NCI-H146 (cell line): ENCODE measurements around the gene HLA-DPB1.

ENCODE experiments used
- DNase-seq: peaks from one replicate; lab custom pipeline; 2025; lab: John Stamatoyannopoulos, UW

The HLA-DPB1 gene

DNA sequence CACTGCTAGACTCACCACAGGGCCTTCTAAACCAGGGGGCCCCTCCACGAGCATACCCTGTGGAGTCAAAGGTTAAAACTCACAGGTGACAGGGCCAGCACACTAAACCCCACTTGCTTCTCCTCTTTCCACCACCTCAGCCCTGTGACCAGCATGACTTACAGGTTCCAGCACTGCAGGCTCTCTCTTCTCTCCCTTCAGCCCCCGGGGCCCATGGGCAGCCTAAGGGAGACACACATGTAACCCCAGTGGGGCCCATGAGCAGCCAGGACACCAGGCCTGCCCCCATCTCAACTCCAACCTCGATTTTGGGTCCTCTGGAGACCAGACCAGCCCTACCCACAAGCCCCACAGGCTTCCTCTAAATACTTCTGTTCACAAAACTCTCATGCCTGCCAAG, 28.0 kb downstream of the HLA-DPB1 start:
- no peak for DNase-seq

DNA sequence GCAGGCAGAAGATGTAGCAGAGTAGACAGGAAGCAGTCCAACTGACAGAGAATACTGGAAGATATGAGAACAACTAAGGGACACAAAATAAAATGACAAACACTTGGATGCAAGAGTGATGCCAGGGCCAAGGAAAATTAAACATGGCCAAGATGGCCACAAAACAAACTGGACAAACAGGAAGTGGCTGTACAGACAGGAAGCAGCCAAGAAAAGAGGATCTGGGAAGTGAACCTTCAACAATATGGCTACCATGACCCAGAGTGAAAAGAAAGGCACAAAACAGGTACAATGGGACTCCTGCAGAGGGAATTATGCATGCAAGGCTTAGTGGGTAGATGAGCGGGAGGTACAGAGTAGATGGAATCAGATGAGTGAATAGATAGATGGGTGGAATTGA, 29.1 kb downstream of the HLA-DPB1 start:
- no peak for DNase-seq

DNA sequence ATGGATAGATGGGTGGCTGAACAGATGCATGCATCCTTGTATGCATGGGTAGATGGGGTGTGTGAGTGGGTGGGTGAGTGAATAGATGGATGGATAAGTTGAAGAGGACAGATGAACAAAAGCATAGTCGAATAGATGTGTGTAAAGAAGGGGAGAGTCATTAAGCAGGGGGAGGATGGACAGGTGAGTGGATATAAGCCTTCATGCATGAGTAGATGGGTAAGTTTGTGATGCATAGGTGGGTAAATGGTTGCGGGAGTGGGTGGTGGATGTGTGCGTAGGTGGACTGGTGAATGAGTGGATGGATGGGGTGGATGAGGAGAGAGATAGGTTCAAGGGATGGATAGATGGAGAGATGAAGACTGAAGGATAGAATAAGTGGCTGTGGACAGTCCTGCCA, 29.6 kb downstream of the HLA-DPB1 start:
- DNase-seq: no peak

DNA sequence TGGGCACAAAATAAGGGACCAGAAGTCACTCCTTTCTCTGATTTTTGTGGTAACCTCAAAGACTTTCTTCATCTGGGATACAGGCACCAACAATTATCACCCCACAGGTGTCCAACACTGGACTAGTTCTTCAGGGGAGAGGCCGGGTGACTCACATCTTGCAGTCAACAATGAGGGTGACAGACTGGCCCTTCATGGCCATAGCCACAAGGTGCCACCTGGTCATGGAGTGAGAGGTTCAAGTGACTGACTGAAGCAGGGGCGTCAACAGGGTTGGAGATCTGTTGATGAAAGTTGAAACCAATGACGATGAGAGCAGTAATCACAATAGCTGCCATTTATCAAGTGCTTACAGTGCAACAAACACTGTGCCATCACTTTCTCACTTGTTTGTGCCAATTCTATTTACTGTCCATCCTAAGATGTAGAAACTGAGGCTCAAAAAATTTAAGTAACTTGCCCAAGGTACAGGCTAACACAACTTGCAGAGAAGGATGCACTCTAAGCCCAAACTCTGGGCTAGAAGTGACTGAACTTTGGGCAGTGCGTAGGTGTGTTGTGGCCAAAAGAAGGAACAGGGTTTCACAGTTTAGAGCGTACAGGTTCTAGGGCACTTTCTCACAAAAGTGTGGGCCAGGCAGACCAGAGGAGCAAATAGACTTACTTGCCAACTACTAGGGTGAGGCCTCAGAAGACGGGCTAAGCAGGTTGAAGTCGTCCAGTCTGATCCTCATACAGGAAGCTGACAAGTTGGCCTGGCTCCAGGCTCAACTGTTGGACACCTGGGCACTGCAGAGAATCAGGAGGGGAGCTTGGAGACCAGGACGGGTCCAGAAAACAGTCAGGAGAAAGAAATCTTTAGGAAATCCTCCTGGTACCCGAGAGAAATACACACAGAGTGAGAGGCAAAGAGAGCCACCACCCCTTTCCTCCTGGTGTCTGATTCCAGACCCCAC, 30.4 kb downstream of the HLA-DPB1 start:
- DNase-seq: no peak

DNA sequence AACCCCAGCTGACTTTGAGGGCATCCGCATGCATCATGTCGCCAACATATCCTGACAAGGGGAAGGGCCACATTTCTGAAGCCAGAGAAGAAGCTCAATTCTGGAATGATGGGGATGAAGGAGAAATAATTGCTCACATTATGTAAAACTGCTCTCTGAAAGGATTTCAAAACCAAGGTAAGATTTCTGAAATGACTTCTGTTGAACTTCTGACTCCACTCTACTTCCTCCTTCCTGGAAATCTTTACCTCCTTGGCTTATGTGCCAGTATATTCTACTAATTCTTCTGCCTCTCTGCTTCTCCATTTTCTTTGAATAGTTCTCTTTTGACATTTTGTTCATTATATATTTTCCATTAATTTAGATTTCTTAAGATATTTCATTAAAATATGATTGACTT, 31.9 kb downstream of the HLA-DPB1 start:
- DNase-seq: no peak

DNA sequence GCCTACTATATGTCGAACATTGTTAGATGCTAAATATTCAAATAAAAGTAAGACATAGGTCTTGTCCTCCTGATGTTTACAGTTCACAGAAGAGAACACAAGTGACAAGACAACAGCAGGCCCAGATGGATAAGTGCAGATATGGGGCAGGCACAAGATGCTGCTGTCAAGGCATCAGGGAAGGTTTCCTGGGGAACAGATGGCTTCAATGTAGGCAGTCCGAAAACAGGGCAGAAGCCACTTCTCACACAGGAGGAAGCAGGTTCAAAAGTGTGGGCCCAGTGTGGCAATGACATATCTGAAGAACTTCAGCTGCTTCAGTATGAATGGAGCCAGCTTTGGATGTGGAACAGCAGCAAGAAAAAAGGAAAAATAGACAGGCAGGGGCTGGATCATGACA, 32.5 kb downstream of the HLA-DPB1 start:
- no peak for DNase-seq

DNA sequence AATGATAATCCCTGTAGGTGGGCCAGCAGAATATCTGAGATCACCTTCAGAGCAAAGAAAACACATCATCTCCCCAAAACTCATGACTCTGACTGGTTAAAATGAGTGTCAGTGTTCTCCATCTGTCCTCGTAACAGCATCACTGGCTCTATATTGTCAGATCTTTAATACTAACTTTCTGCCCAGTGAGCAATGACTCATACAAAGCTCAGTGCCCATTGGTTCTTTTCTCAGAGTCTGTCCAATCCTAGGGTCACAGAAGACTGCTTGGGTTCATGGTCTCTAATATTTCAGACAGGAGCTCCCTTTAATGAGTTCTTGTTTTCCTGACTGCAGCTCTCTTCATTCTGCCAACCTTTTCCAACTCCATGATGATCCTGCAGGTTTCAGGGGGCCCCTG, 36.4 kb downstream of the HLA-DPB1 start:
- no peak for DNase-seq

DNA sequence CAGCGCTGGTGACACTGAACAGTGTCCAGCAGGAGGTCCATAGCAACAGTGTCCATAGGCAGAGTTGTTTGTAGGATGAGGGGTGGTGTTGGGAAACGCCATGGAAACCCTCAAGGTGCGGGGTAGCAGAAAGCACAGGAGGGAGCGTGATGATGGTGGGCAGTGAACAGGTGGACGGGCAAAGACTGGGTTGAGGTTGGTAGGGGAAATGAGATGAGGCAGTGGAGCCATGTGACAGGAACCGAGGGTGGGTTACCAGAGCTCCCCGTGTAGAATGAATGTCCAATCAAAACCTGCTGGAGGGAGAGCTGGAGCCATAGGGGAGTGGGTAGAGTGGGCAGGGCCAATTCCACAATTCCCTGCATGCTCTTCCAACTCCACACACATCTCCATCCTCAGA, 38.0 kb downstream of the HLA-DPB1 start:
- no peak for DNase-seq

DNA sequence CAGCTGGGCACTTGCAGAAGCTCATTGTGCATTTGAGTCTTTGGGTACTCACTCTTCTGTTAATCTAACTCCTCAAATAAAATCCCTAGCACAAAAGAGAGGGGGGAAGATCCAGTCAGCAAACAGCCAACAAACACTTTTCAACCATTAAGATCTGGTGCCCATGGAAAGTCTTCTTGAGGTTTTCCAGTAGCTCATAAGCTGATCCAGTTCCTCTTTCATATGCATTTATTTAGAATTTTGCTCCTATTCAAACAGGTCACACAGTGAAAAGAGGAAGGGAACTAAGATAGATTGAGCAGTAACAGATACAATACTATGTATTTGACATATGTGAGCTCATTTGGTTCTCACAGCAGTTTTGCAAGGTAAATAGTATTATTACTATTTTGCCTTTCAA, 38.6 kb downstream of the HLA-DPB1 start:
- DNase-seq: no peak

DNA sequence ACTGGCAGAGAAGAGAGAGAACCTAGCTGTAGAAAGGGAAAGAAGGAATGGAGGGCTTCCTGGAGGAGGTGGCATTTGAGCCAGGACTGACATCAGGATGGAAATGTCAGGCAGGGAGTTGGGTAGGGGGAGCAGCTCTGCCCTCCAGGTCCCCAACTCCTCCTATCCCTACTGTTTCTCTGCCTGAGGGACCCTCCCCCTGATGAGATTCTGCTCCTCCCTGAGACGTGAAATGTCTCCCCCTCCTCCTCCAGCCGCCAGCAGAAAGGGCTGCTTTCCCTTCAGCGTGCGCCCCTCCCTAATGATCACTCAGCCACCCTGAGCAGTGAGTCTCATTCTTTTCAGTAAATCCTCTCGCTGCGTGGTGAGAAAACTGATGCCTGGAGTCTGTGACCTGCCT, 40.6 kb downstream of the HLA-DPB1 start:
- no peak for DNase-seq

DNA sequence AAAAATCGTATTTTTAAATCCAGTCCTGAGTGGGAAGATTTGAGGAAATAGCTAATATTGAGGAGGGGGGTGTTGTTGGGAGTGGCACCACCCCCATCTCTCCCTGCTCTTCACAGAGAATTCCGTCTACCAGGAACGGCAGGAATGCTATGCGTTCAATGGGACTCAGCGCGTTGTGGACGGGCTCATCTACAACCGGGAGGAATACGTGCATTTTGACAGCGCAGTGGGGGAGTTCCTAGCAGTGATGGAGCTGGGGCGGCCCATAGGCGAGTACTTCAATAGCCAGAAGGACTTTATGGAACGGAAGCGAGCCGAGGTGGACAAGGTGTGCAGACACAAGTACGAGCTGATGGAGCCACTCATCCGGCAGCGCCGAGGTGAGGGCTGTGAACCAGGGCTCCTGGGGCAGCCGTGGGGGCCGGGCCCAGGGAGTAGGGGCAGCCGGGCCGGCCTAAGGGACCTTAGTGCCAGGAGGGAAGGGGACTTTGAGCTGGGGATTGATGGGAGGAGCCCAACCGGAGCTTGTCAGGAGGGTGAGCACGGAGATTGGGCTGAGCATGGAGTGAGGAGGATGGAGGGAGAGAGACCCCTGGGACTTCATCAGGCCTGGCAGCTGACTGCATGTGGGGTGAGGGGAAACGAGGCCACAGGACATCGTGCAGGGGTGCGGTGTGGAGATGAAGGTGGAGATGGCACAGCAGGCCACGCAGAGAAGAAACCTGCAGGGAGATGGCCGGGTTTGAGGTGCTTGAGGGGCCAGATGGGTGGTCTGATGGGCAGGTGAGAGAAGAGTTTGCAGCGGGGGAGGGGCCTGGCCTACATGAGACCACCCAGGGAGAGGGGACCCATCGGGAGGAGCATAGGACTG, 41.3 kb downstream of the HLA-DPB1 start:
- no peak for DNase-seq

DNA sequence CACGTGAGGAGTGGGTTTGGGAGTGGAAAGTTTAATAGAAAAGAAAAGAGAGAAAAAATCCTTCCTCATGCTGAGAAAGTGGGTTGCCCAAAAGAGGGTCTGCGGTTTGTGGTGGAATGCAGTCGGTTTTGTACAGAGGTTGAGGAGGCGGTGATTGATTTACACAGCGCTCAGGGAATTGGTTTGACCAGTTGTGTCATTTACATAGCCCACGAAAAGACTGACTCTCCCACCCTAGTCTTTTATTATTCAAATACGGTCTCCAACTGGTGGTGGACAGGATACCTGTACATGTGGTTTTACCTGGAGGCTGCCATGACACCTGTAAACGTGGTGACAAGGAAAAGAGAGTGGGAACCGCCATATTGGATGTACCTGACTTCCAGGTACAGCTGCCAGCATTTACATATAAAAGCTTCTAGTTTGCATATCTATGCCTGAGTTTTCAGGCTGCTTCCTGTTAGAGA, 42.1 kb downstream of the HLA-DPB1 start:
- DNase-seq: no peak

DNA sequence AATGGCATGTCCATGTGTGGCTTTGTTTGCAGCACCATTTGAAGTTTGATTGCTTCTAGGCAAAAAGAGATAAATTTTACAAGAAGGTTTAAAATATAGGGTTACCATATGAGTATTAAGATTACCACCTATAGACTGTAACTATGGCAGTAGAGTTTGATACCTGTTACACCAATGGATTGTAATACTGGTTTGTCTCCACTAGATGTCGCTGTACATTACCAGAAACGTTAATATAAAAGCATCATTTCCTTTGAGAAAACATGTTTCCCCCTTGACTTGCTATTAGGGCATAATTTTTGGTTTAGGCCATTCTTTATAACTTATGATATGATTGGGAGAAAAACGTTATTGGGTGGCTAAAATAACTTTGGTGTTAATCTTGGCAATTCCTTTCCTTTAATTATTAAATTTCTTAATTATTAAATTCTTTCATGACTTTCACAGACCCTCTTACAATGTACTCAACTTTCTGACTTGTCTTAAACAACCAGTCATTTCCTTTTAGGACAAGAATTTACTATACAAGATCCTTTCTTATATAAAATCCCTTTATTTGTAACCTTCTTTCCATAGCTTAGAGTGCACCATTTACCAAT, 42.8 kb downstream of the HLA-DPB1 start:
- DNase-seq: peak; percentile 20

DNA sequence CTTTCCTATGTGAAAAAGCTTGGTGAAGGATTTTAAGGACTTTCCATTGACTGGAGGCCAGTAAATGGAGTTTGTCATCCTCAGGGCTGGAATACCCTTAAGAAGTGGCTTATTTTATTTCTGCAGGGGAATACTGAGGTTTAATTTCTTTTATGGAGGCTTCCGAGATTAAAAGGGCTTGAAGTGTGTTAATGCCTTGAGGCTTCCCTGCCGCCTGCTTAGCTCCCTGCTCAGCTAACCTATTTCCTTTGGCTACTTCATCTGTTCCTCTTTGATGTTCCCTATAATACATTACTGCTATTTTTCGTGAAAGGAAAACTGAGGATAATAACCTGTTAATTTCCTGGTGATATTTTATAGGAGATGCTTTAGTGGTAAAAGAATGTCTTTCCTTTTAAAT, 44.2 kb downstream of the HLA-DPB1 start:
- DNase-seq: no peak

DNA sequence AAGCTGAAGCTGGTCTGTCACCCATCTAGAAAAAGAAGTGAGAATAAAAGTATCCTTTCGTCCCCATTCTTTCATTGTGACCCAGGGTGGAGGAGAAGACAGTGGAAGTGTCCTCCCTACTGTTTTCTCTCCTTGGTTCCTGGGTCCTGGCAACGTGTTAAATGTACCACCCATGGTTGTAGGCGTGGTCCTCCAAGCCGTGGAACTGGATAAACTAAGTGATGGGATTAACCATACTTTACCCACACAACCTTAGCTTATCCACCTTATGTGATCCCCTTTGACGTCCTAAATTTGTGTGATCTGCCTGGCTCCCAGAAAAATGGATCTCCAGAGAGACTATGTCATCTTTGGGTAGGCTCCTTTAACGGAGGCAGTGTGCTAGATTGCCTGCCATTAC, 47.4 kb downstream of the HLA-DPB1 start:
- DNase-seq: no peak

DNA sequence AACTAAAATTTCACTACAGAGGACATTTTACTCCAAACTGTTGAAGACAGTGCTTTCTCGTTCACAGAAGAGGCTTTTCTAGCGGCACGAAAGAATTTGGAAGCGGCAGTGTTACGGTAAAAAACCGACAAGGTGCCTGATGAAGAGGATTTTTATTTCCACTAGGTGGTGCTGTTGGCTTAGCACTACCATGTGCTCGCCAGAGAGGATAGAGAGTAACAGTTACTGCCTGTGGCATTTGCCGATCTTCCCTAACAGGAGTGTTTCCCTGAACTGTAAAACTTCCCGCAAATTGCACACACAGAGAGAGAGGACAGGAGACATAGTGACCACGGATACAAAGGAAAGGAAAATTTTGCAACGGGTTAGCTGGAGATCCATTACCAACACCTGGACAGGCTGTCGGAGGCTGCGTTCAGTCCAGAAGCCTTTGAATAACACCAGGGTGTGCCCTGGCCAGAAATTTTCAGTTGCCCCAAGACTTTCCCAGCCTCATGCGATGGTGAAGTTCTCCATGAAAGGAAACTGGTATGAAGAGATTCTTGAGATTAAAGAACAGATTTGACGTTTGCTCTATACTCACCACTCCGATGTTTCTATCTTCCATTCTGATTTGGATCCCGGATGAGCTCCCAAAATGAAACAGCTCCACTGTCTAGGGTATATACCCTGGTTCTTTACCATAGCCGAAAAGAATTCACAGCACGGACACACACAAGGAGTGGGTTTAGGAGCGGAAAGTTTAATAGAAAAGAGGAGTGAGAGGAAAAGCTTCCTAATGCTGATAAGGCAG, 48.1 kb downstream of the HLA-DPB1 start:
- peak; percentile 19 for DNase-seq

DNA sequence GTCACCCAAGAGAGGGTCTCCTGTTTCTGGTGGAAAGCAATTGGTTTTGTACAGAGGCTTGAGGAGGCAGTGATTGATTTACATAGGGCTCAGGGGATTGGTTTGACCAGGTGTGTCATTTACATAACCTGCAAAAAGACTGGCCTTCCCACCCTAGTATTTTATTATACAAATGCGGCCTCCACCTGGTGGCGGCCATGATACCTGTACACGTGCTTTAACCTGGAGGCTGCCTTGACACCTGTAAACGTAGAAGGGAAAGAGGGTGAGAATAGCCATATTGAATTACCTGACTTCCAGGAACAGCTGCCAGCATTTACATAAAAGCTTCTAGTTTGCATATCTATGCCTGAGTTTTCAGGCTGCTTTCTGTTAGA, 48.7 kb downstream of the HLA-DPB1 start:
- no peak for DNase-seq

DNA sequence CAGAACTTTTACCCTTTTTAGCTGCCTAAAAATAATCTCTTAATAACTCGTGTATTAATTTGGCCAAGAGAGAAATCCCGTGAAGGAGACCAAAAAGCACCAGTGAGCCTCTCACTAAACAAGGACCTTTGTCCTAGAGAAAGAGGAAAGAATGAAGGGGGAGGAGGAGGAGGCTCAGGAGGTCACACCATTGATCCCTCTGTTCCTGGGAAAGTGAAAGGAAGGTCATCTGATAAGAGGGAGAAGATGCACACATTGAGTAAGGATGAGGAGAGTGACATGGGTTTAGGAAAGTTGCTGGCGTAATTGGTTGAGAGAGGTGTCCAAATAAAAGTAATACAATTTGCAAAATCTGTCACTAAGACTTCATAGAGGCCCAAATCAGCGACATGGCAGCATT, 49.2 kb downstream of the HLA-DPB1 start:
- no peak for DNase-seq

DNA sequence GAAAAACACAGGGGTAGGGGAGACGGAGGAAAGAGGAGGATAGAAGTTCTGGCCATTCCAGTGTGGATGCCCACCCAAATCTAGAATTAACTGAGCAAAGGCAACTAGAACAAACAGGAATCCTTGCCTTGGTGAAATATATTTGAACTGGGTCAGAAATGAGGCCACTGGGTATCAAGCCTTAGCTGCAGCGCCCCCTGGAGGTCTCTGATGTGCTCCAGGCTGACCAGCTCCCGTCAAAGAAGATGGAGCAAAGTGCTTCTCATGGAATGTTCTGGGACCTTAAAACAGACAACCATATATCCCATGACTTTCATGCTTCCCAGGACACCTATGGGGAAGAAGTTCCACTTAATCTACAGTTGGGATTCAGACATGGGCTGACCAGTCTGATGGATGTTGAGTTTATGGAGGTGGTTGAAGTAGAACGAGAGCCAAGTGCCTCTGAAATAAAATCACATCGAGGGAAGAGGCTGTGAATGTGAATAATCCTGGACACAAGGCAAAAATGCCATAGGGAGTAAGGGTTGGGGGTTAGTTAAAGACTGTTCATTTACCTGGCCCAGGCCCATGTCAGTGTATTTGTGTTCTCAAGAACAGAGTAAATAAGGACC, 50.4 kb downstream of the HLA-DPB1 start:
- DNase-seq: peak; percentile 10

DNA sequence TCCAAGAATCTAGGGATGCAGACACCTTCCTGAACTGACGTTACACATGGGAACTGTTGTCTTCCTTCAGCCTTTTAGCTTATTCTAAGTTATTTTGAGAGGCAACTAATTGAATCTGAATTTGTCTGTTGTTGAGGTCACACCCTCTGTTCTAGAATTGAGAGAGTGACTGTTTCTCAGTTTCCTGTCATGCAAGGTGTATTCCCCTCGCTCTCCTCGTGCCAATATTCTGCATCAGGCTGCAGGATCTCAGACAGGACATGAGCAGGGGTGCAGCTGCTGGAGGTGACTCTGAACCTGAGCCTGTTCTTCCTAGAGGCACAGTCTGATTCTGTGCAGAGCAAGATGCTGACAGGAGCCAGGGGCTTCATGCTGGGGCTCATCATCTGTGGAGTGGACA, 52.5 kb downstream of the HLA-DPB1 start:
- DNase-seq: no peak

DNA sequence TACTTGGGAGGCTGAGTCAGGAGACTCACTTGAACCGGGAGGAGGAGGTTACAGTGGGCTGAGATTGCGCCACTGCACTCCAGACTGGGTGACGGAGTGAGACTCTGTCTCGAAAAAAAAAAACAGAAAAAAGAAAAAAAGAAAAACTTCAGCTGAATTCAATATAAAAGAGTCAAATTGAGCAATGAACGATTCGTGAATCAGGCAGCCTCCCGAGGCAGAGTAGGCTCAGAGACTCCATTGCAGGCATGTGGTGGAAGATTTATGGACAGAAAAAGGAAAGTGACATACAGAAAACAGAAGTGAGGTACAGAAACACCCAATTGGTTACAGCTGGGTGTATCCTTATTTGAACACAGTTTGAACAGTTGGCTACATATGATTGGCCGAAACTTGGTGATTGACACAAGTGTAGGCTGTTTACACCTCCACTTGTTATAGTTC, 56.3 kb downstream of the HLA-DPB1 start:
- no peak for DNase-seq
